LNCaP clone FGC (cell line): ENCODE measurements around the gene SIT1.
"Not testable (repeated sequence)": the region's sequence is repeated elsewhere in the genome, so short reads cannot be mapped to it uniquely, and the experiment has no call there.

Experiments used
- DNase-seq: peaks from one replicate; pipeline ENCODE4 v3.0.0-alpha.2; 2011; ENCODE audit warnings: low read depth
- H3K4me3 ChIP-seq: 2 replicates; pipeline ENCODE4 v1.5.1; 2011; ENCODE audit warnings: mild to moderate bottlenecking, low read depth, low read length, control low read depth
- CTCF ChIP-seq: IDR thresholded peaks from 2 replicates; pipeline ENCODE4 v1.5.1; 2012; ENCODE audit warnings: mild to moderate bottlenecking; ENCODE audit not compliant: control insufficient read depth, insufficient read depth; ENCODE audit errors: extremely low read depth

Gene SIT1

GRCh38 chr9:35646153-35646532, 4.6 kb downstream of the SIT1 start:
- TF ChIP-seq CTCF = no peak
- DNase-seq = no peak
- peak overlapping the region; percentile 56 for H3K4me3 ChIP-seq

- DNase-seq, H3K4me3 ChIP-seq: not testable (repeated sequence)
Observed at GRCh38 chr9:35645736-35646135, 5.0 kb downstream of the SIT1 start.

- H3K4me3 ChIP-seq = no peak overlapping the region
Observed at GRCh38 chr9:35643046-35643445, 7.7 kb downstream of the SIT1 start.

GRCh38 chr9:35641478-35641877, 9.3 kb downstream of the SIT1 start:
- not testable (repeated sequence) for DNase-seq, H3K4me3 ChIP-seq

More at GRCh38 chr9:35643046-35643445, 7.7 kb downstream of the SIT1 start:
- no peak for TF ChIP-seq CTCF
- no peak for DNase-seq

DNA sequence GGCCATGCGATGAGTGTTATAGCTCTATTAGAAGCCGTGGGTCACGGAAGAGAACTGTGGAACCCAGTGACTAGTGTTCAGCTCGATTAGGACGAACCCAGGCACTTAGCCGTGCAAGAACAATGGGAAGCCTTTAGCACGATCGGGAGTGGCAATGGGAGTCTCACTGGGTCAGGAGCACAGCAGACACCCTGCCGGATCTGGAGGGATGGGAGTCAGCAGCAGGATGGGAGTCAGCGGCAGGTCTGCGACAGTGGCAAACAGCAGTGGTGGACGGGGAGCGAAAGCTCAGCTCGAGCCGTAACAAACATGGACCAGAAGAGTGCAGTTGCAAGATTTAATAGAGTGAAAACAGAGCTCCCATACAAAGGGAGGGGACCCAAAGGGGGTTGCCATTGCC, 10.3 kb downstream of the SIT1 start:
- not testable (repeated sequence) for H3K4me3 ChIP-seq, DNase-seq

GRCh38 chr9:35639631-35640030, 11.1 kb downstream of the SIT1 start:
- H3K4me3 ChIP-seq = no peak overlapping the region
- no peak for TF ChIP-seq CTCF
- DNase-seq = no peak

- not testable (repeated sequence) for H3K4me3 ChIP-seq, DNase-seq
Observed at GRCh38 chr9:35639225-35639624, 11.5 kb downstream of the SIT1 start.

GRCh38 chr9:35638751-35639150, 12.0 kb downstream of the SIT1 start:
- not testable (repeated sequence) for DNase-seq, H3K4me3 ChIP-seq

GRCh38 chr9:35637427-35637955, 13.2 kb downstream of the SIT1 start:
- DNase-seq, H3K4me3 ChIP-seq: not testable (repeated sequence)

GRCh38 chr9:35636877-35637246, 13.9 kb downstream of the SIT1 start:
- not testable (repeated sequence) for DNase-seq, H3K4me3 ChIP-seq

GRCh38 chr9:35636135-35636876, 14.4 kb downstream of the SIT1 start:
- no peak for TF ChIP-seq CTCF
- no peak for DNase-seq
- no peak overlapping the region for H3K4me3 ChIP-seq
